Activated T-helper 17 cell treated with anti-CD3 and anti-CD28 coated beads, Interleukin-2, amount 50 U/mL, for 72 hours (primary cell): Measurements from ENCODE around the gene CBLN3. TPM values are rescaled to one million over a fixed set of nuclear protein-coding genes. Genes with fewer than 3 reads are reported as not detected.
"Not testable (repeated sequence)": the region's sequence is repeated elsewhere in the genome, so short reads cannot be mapped to it uniquely, and the experiment has no call there.

Experiments
- ATAC-seq: fragments of 150-1000 bp; cut with Tn5 transposase; replicated peaks from 2 replicates; pipeline ENCODE4 v1.10.0; 2021; ENCODE audit warnings: mild to moderate bottlenecking, moderate library complexity
- H3K27ac Mint-ChIP-seq: one replicate; pipeline ENCODE4 v1.8.0; 2022; ENCODE audit warnings: mixed read lengths
- H3K27me3 Mint-ChIP-seq: one replicate; pipeline ENCODE4 v1.8.0; 2022; ENCODE audit warnings: mixed read lengths
- H3K36me3 Mint-ChIP-seq: one replicate; pipeline ENCODE4 v1.8.0; 2022; ENCODE audit warnings: low read depth, mild to moderate bottlenecking, mixed read lengths
- H3K4me1 Mint-ChIP-seq: one replicate; pipeline ENCODE4 v1.8.0; 2022; ENCODE audit warnings: mixed read lengths
- H3K4me3 Mint-ChIP-seq: one replicate; pipeline ENCODE4 v1.8.0; 2022; ENCODE audit warnings: mild to moderate bottlenecking, mixed read lengths
- H3K9me3 Mint-ChIP-seq: one replicate; pipeline ENCODE4 v1.8.0; 2022; ENCODE audit warnings: mixed read lengths
- total RNA-seq, 2 donors: library from RNA; stranded (reverse); gene quantifications; one replicate each; pipeline ENCODE4 v1.2.3, GENCODE V29; 2022

CBLN3 gene
- total RNA-seq: 10 to 100 TPM; 11.1 to 14.6 TPM

DNA sequence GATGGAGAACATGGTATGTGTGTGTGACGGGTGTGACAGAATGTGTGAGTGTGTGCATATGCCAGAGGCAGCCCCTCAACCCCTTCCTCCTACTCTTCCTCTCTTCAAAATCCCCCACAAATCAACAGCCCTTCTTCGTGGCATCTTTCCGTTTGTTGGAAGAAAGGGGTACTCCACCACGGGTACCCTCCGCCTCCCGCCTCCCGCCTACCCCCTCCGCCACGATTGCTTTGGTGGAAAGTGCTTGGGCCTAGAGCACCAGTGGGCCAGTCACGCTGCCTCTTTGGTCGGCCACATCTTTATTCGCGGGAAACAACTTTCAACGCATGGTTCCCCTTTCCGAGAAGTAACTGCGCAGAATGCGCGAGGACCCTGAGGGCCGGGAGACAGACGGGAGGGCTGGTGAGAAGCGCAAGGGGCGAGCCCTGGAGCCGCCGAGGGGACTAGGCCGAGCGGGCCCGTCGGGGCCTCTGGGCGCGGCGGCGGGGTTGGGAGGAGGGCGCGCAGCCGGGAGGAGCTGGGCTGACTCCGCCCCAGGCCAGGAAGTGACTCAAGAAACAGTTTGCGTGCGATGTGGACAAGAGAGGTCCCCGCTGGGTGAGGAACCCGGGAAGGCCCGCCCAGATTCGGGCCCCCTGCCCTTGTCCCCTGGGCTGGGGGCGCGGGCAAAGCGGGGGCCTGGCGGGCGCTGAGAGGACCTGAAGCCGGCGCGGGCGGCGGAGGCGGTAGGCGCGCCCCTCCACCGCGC lies at the start of gene CBLN3, which contains the start of gene KHNYN:
Gene CBLN3, minus strand, starts transcription at position 274 of the 748 bp plus-strand sequence. CDS start 614 bp downstream, outside the sequence.
Gene KHNYN, plus strand, starts transcription at position 560 of the 748 bp plus-strand sequence. CDS start 777 bp downstream, outside the sequence.
- Mint-ChIP-seq H3K4me3 (peak within 1 kb of the TSS; percentile 84), H3K36me3 (peaks cover 43% of the 10 kb centered on the region), H3K27ac (peak within 1 kb of the TSS; percentile 96), H3K4me1 (peaks cover 35% of the 10 kb centered on the region), H3K9me3 (peaks cover 3% of the 10 kb centered on the region), H3K27me3 (no peaks in the 10 kb centered on the region)
- peak; percentile 87 for ATAC-seq

DNA sequence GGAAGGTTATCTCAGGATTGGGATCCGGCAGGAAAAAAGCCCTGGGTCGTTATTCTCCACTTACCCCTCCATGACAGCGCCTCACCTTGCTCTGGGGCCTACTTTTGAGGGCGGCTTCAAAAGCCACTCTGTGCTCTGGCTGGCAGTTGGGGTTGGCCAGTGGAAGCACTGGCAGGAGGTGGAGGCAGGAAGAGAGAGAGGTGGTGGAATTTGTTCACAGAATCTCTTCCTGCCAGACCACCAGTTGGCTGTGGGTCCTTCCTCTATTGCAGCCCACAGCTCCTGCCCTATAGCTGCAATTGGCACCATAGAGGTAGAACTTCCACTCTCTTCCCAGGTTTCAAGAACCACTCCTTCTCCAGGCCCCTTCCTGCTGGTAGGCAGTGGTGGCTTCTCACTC lies 45.8 kb upstream of the CBLN3 start:
- ATAC-seq: no peak
- peaks cover 12% of the 10 kb centered on the region for H3K27me3 Mint-ChIP-seq
- no peak overlapping the region for H3K27ac Mint-ChIP-seq
- H3K9me3 Mint-ChIP-seq: no peaks in the 10 kb centered on the region
- H3K4me3 Mint-ChIP-seq: no peak overlapping the region
- no peaks in the 10 kb centered on the region for H3K36me3 Mint-ChIP-seq
- H3K4me1 Mint-ChIP-seq: no peaks in the 10 kb centered on the region

DNA sequence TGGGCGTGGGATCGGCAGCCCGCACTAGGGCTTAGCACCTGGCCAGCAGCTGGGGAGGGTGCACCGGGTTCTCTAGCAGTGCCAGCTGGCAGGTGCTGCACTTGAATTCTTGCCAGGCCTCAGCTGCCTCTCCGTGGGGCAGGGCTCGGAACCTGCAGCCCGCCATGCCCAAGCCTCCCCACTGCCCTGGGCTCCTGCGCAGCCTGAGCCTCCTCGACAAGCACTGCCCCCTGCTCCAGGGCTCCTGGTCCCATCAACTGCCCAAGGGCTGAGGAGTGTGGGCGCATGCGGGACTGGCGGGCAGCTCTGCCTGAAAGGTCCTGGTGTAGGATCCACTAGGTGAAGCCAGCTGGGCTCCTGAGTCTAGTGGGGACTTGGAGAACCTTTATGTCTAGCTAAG lies 43.7 kb upstream of the CBLN3 start:
- Mint-ChIP-seq H3K9me3 (no peaks in the 10 kb centered on the region), H3K4me3 (no peak overlapping the region), H3K4me1 (no peaks in the 10 kb centered on the region), H3K27me3 (peaks cover 16% of the 10 kb centered on the region), H3K27ac (no peak overlapping the region), H3K36me3 (no peaks in the 10 kb centered on the region)
- ATAC-seq: no peak

DNA sequence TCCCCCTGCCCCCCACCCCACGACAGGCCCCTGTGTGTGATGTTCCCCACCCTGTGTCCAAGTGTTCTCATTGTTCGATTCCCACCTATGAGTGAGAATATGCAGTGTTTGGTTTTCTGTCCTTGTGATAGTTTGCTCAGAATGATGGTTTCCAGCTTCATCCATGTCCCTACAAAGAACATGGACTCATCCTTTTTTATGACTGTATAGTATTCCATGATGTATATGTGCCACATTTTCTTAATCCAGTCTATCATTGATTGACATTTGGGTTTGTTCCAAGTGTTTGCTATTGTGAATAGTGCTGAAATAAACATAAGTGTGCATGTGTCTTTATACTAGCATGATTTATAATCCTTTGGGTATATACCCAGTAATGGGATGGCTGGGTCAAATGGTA lies 41.0 kb upstream of the CBLN3 start:
- peaks cover 24% of the 10 kb centered on the region for H3K27me3 Mint-ChIP-seq
- not testable (repeated sequence) for H3K36me3 Mint-ChIP-seq, H3K4me3 Mint-ChIP-seq, H3K27ac Mint-ChIP-seq, H3K4me1 Mint-ChIP-seq, ATAC-seq, H3K9me3 Mint-ChIP-seq

DNA sequence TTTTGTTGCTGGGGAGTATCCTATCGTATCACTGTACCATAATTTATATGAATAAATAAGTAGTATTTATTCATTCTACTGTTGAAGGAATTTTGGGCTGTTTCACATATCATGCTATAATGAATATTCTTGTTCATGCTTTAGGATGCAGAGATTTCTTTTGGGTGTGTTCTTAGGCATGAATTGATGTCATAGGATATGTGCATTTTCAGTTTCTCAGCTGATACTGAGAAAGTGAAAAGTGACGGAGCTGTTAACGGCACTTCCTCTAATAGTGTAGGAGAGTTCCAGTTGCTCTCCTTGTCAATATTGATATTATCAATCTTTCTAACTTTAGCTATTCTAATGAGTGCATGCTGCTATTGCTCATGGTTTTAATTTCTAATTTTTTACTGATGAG lies 36.3 kb upstream of the CBLN3 start:
- no peak overlapping the region for H3K4me3 Mint-ChIP-seq
- no peak overlapping the region for H3K27ac Mint-ChIP-seq
- no peaks in the 10 kb centered on the region for H3K9me3 Mint-ChIP-seq
- no peaks in the 10 kb centered on the region for H3K36me3 Mint-ChIP-seq
- H3K4me1 Mint-ChIP-seq: no peaks in the 10 kb centered on the region
- no peak for ATAC-seq
- peaks cover 18% of the 10 kb centered on the region for H3K27me3 Mint-ChIP-seq

DNA sequence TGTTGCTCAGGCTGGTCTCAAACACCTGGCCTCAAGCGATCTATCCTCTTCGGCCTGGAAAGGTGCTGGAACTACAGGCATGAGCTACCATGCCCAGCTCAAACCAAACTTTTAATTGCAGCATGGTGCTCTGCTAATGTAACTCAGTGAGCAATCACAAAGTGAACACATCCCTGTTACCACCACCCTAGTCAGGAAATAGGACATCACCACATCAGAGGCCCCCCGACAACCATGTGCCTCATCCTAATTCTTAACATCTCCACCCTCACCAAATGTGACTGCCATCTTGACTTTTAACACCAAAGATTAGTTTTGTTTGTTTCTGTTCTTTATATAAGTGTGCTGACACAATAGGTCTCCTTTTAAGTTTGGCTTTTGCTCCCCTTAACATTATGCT lies 35.9 kb upstream of the CBLN3 start:
- Mint-ChIP-seq H3K27ac (no peak overlapping the region), H3K36me3 (no peaks in the 10 kb centered on the region), H3K4me3 (no peak overlapping the region), H3K4me1 (no peaks in the 10 kb centered on the region), H3K9me3 (no peaks in the 10 kb centered on the region), H3K27me3 (peaks cover 14% of the 10 kb centered on the region)
- ATAC-seq: no peak

DNA sequence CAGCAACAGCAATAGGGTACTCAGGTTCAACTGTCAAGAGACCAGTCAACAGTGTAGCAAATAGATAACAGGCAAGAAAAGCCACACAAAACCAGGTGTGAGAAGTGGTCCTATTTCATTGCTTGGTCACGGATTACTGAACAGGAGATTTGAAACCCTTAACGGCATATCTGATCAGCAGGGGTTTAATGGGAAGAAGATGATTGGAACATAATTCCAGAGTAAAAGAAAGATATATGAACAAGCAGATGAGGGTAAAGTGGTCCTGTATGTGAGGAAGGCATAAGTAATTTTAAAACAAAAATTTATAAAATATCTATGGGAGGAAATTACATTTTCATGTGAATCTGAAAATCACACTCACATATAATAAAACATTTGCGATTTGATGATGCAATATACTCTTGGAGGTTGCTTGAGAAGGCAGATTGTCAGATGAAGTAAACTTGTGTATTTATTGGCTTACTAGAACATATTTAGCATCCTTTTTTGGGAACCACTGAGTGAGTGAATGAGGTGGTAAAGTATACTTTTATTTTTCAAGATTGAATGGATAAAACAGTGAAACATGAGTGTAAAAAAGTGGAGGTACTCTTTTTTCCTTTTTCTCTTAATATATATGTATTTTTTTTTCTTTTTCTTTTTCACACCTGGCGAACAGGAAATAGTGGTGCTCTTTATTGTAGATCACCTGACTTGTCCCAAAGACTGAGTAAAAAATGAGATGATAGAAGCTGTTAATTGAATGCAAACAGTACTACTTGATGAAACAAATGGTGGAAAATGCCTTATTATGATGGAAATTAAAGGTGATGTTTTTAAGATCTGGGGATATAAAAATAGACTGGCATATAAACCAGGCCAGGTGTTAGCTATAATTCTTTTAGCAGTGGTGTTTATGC lies 34.7 kb upstream of the CBLN3 start:
- ATAC-seq: no peak
- Mint-ChIP-seq H3K9me3 (no peaks in the 10 kb centered on the region), H3K4me1 (no peaks in the 10 kb centered on the region), H3K36me3 (no peaks in the 10 kb centered on the region), H3K27ac (no peak overlapping the region), H3K4me3 (no peak overlapping the region), H3K27me3 (peaks cover 12% of the 10 kb centered on the region)

DNA sequence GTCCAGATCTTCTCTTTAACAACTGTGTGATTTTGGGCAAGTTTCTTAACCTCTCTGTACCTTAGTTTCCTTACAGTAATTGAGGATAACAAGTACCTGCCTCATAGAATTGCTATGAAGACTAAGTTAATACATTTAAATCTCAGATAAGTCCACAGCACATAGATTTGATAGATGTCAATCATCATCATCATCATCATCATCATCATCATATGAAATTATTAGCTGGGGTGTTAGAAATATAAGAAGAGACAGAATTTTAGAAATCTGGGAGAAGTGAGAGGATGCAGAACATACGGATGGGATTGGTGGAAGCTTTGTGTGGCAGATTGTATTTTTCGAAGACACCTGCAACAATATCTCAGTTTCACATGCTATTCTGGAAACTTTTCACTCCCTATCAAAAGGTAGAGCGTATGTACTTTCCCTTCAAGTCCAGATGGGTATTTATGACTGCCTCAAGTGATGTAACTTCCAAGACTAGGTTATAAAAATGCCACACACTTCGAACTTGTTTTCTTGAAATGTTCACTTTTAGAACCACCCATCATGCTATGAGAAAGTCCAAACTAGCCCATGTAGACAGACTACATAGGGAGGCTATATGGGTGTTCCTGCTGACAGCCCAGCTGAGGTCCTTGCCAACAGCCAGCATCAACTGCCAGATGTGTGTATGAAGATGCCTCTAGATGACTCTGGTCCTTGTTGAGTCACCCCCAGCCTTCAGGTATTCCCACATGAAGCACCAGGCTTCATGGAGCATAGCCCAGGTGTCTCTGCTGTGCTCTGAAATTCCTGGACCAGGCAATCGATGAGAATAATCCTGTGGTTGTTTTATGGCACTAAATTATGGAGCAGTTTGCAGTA lies 33.8 kb upstream of the CBLN3 start:
- Mint-ChIP-seq H3K27ac (no peak overlapping the region), H3K4me3 (no peak overlapping the region), H3K9me3 (no peaks in the 10 kb centered on the region), H3K27me3 (peaks cover 8% of the 10 kb centered on the region), H3K4me1 (no peaks in the 10 kb centered on the region), H3K36me3 (no peaks in the 10 kb centered on the region)
- ATAC-seq: no peak

DNA sequence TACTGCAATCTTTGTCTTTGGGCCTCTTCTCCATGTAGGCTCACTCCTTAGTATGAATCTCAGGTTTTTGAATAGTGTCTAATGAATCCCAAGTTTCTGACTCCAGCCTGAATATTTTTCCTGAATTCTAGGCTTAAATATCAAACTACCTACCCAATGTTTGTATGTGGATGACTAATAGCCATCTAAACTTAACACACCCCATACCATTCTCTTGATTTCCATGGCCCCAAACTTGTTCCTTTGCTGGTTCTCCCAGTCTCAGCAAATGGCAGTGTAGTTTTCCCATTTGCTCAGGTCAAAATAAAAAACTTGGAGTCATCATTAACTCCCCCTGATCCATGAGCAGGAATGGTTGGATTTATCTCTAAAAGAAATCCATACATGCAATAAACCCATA lies 31.9 kb upstream of the CBLN3 start:
- no peaks in the 10 kb centered on the region for H3K36me3 Mint-ChIP-seq
- ATAC-seq: no peak
- no peak overlapping the region for H3K4me3 Mint-ChIP-seq
- no peaks in the 10 kb centered on the region for H3K4me1 Mint-ChIP-seq
- no peaks in the 10 kb centered on the region for H3K9me3 Mint-ChIP-seq
- H3K27me3 Mint-ChIP-seq: no peaks in the 10 kb centered on the region
- no peak overlapping the region for H3K27ac Mint-ChIP-seq

DNA sequence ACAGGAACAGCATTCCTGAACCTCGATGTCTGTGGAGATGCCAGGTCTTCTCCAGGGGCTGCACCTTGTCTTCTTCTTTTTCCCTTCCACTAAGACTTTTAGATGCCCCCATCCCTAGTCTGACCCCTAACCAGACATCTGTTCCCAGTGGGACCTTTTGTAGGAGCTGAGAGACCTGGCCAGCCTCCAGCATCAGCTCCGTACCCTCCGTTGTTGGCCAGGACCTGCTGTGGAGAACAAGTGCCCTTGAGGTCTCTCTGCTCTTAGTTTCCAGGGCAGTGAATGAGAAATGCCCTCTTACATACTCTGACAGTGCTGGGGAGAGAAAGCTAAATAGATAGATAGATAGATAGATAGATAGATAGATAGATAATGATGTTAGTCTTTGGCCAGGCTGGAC lies 29.9 kb upstream of the CBLN3 start:
- no peak for ATAC-seq
- no peaks in the 10 kb centered on the region for H3K9me3 Mint-ChIP-seq
- H3K27me3 Mint-ChIP-seq: no peaks in the 10 kb centered on the region
- peak overlapping the region; percentile 54 for H3K27ac Mint-ChIP-seq
- no peaks in the 10 kb centered on the region for H3K36me3 Mint-ChIP-seq
- H3K4me3 Mint-ChIP-seq: no peak overlapping the region
- H3K4me1 Mint-ChIP-seq: no peaks in the 10 kb centered on the region

DNA sequence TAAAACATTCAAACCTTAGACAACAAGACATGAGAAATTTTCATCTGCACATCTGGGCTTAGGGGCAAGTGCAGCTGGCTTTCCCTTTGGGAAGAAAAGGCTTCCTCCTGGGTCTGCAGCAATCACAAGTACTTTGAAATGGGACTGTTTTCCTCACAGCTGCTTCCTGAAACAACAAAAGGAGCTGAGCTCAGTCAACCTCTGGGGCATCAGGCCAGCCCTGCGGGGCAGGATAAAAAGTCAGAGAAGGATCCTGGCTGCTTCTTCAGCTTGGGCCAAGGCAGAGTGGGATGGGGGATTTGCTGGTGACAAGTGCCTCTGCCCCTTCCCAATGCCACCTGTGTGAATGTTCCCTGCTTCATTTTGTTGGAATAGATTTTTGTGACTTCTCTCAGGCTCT lies 29.3 kb upstream of the CBLN3 start:
- no peaks in the 10 kb centered on the region for H3K9me3 Mint-ChIP-seq
- H3K4me3 Mint-ChIP-seq: no peak overlapping the region
- H3K4me1 Mint-ChIP-seq: no peaks in the 10 kb centered on the region
- H3K36me3 Mint-ChIP-seq: no peaks in the 10 kb centered on the region
- no peak for ATAC-seq
- H3K27me3 Mint-ChIP-seq: no peaks in the 10 kb centered on the region
- H3K27ac Mint-ChIP-seq: no peak overlapping the region

DNA sequence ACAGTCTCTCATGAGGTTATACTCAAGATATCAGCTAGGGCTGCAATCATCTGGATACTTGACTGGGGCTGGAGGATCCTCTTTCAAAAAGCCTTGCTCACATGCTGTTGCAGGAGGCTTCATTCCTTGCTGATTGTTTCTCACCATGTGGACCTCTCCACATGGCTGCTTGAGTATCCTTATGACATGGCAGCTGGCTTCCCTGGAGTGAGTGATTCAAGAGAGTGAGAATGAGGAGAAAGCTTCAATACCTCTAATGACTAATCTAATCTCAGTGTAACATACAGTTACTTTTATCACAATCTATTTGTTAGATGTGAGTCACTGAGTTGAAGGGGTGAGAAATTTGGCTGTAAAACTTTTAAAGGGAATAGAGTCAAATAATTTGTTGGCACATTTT lies 27.5 kb upstream of the CBLN3 start:
- H3K36me3 Mint-ChIP-seq: no peaks in the 10 kb centered on the region
- H3K4me1 Mint-ChIP-seq: no peaks in the 10 kb centered on the region
- no peak overlapping the region for H3K27ac Mint-ChIP-seq
- peaks cover 3% of the 10 kb centered on the region for H3K27me3 Mint-ChIP-seq
- ATAC-seq: peak; percentile 60
- H3K4me3 Mint-ChIP-seq: no peak overlapping the region
- H3K9me3 Mint-ChIP-seq: no peaks in the 10 kb centered on the region

DNA sequence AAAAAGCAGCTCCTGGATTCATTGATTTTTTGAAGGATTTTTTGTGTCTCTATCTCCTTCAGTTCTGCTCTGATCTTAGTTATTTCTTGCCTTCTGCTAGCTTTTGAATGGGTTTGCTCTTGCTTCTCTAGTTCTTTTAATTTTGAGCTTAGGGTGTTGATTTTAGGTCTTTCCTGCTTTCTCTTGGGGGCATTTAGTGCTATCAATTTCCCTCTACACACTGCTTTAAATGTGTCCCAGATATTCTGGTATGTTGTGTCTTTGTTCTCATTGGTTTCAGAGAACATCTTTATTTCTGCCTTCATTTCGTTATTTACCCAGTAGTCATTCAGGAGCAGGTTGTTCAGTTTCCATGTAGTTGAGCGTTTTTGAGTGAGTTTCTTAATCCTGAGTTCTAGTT lies 21.4 kb upstream of the CBLN3 start:
- H3K27me3 Mint-ChIP-seq, ATAC-seq, H3K4me1 Mint-ChIP-seq, H3K9me3 Mint-ChIP-seq, H3K27ac Mint-ChIP-seq, H3K36me3 Mint-ChIP-seq, H3K4me3 Mint-ChIP-seq: not testable (repeated sequence)

DNA sequence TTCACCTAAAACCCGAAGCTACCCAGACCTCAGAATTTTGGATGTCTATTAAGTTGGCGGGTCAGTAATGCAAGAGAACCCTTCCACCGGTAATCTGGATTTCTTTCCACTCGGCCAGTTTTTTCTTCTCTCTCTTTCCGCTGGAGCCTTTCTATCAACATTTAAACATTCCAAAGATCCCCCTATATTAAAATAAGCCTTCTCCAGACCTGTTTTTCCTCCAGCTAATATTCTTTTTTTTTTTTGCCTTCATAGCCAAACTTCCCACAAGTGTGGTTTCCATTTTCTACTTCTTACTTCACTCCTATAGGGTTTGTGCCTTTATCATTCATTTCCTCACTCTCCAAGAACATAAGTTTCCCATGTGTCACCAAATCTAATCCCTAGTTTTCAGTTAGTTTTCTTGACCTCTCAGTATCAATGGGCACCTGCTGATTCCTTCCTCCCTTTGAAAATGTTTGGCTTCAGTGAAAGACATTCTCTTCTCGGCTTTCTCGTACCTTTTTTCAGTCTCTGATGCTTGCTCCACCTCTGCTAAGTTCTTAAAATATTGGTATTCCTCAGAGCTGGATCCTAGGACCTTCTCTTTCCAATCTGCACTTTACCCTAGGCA lies 13.7 kb upstream of the CBLN3 start:
- H3K4me3 Mint-ChIP-seq: peak overlapping the region; percentile 92
- H3K36me3 Mint-ChIP-seq: peaks cover 54% of the 10 kb centered on the region
- peaks cover 3% of the 10 kb centered on the region for H3K9me3 Mint-ChIP-seq
- H3K27me3 Mint-ChIP-seq: no peaks in the 10 kb centered on the region
- H3K4me1 Mint-ChIP-seq: peaks cover 32% of the 10 kb centered on the region
- peak overlapping the region; percentile 96 for H3K27ac Mint-ChIP-seq
- ATAC-seq: no peak
